Raji (cell line): ENCODE results near the gene TCP11.

Source experiments
- POLR2A ChIP-seq: IDR thresholded peaks from 2 replicates; pipeline ENCODE4 v1.6.1; 2011; ENCODE audit warnings: low read depth, low read length, control low read depth; ENCODE audit not compliant: insufficient read depth

TCP11 gene

GRCh38 chr6:35082046-35082732 is 59.0 kb downstream of the TCP11 start:
- no peak for TF ChIP-seq POLR2A

GRCh38 chr6:35081426-35081851 is 59.7 kb downstream of the TCP11 start:
- TF ChIP-seq POLR2A, result no peak

GRCh38 chr6:35080821-35081425 is 60.2 kb downstream of the TCP11 start:
- TF ChIP-seq POLR2A, result no peak

- TF ChIP-seq POLR2A, result no peak
Observed at GRCh38 chr6:35080016-35080680, 61.0 kb downstream of the TCP11 start.

- no peak for TF ChIP-seq POLR2A
Observed at GRCh38 chr6:35079311-35080000, 61.7 kb downstream of the TCP11 start.

GRCh38 chr6:35078896-35079295 is 62.2 kb downstream of the TCP11 start:
- TF ChIP-seq POLR2A, result no peak

- no peak for TF ChIP-seq POLR2A
Observed at GRCh38 chr6:35078226-35078850, 62.8 kb downstream of the TCP11 start.

- no peak for TF ChIP-seq POLR2A
Observed at GRCh38 chr6:35077713-35078105, 63.4 kb downstream of the TCP11 start.

GRCh38 chr6:35076997-35077712 is 64.0 kb downstream of the TCP11 start:
- no peak for TF ChIP-seq POLR2A

- no peak for TF ChIP-seq POLR2A
Observed at GRCh38 chr6:35073766-35074471, 67.2 kb downstream of the TCP11 start.

- no peak for TF ChIP-seq POLR2A
Observed at GRCh38 chr6:35073211-35073610, 67.9 kb downstream of the TCP11 start.

GRCh38 chr6:35072698-35073055 is 68.5 kb downstream of the TCP11 start:
- no peak for TF ChIP-seq POLR2A

GRCh38 chr6:35072051-35072697 is 69.0 kb downstream of the TCP11 start:
- TF ChIP-seq POLR2A, result no peak

- TF ChIP-seq POLR2A, result no peak
Observed at GRCh38 chr6:35071347-35071994, 69.7 kb downstream of the TCP11 start.

- no peak for TF ChIP-seq POLR2A
Observed at GRCh38 chr6:35070111-35070510, 71.0 kb downstream of the TCP11 start.
